Vagina (tissue), 2 donors: ENCODE measurements around the gene FBXL7. TPM values are rescaled to one million over a fixed set of nuclear protein-coding genes. Genes with fewer than 3 reads are reported as not detected.

Experiments
- DNase-seq, 2 donors: peaks; one replicate each; pipeline ENCODE4 v3.0.0-alpha.2; 2017; ENCODE audit errors: extremely low spot score in 2 of 2
- H3K27ac ChIP-seq: fragments of 200-600 bp; sonication (generic); one replicate; pipeline ENCODE4 v1.5.1; 2019
- H3K27me3 ChIP-seq: fragments of 200-600 bp; sonication (generic); one replicate; pipeline ENCODE4 v1.5.1; 2019
- H3K36me3 ChIP-seq, 2 donors: fragments of 200-600 bp; sonication (generic); one replicate each; pipeline ENCODE4 v1.5.1; 2017 to 2019
- H3K4me1 ChIP-seq: fragments of 200-600 bp; sonication (generic); one replicate; pipeline ENCODE4 v1.5.1; 2019
- H3K4me3 ChIP-seq, 2 donors: fragments of 200-600 bp; sonication (generic); 1 replicate in 1 of 2; 2 replicates in 1 of 2; pipeline ENCODE4 v1.5.1; 2016 to 2019
- H3K9me3 ChIP-seq: fragments of 200-600 bp; sonication (generic); one replicate; pipeline ENCODE4 v1.5.1; 2019
- POLR2A ChIP-seq, 2 donors: fragments of 450-650 bp; IDR thresholded peaks; one replicate each; pipeline ENCODE4 v1.6.1; 2017; ENCODE audit warnings: antibody characterized with exemption in 2 of 2, mild to moderate bottlenecking in 2 of 2, moderate library complexity in 2 of 2
- POLR2AphosphoS5 ChIP-seq, 2 donors: sonication (generic); formaldehyde crosslinking; IDR thresholded peaks; one replicate each; pipeline ENCODE4 v1.9.0; 2017; ENCODE audit warnings: antibody characterized with exemption in 2 of 2, mild to moderate bottlenecking in 2 of 2, low read depth in 1 of 2; ENCODE audit not compliant: insufficient read depth in 1 of 2
- intact Hi-C: fragments of 100-400 bp; cut with DNase I; formaldehyde crosslinking; loops from one replicate; pipeline ENCODE4 v1.15.1; 2023
- total RNA-seq: library from RNA; depleted of rRNA; stranded (reverse); fragments of >200 nt; gene quantifications from one replicate; pipeline ENCODE4 v1.2.3, GENCODE V29; 2016
- TF ChIP-seq, protein P1 (sequence below), 3 experiments: fragments of 450-650 bp in 2 of 3; fragments of 200-600 bp in 1 of 3; sonication (generic) in 1 of 3; IDR thresholded peaks; one replicate each; pipeline ENCODE4 v1.5.1; 2017 to 2019; ENCODE audit warnings: antibody characterized with exemption in 3 of 3, mild to moderate bottlenecking in 2 of 3, moderate library complexity in 2 of 3

FBXL7 gene
- total RNA-seq, 1 donor from 2014 or later, result 21.1 TPM

- no peaks in the 10 kb centered on the region for H3K9me3 ChIP-seq
- H3K36me3 ChIP-seq, result no peaks in the 10 kb centered on the region
- TF ChIP-seq, protein P1, sequence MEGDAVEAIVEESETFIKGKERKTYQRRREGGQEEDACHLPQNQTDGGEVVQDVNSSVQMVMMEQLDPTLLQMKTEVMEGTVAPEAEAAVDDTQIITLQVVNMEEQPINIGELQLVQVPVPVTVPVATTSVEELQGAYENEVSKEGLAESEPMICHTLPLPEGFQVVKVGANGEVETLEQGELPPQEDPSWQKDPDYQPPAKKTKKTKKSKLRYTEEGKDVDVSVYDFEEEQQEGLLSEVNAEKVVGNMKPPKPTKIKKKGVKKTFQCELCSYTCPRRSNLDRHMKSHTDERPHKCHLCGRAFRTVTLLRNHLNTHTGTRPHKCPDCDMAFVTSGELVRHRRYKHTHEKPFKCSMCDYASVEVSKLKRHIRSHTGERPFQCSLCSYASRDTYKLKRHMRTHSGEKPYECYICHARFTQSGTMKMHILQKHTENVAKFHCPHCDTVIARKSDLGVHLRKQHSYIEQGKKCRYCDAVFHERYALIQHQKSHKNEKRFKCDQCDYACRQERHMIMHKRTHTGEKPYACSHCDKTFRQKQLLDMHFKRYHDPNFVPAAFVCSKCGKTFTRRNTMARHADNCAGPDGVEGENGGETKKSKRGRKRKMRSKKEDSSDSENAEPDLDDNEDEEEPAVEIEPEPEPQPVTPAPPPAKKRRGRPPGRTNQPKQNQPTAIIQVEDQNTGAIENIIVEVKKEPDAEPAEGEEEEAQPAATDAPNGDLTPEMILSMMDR (IDR thresholded peaks at IDR 0.05), result no peak
- no peak overlapping the region for H3K4me3 ChIP-seq
- no peak overlapping the region for H3K27ac ChIP-seq
- no peak for DNase-seq
- H3K4me1 ChIP-seq, result peaks cover 16% of the 10 kb centered on the region
- no peaks in the 10 kb centered on the region for H3K27me3 ChIP-seq
- intact Hi-C loops, result no loop called here
Observed at GRCh38 chr5:15609076-15609725, 109.2 kb downstream of the FBXL7 start.

- Histone ChIP-seq H3K9me3 (no peaks in the 10 kb centered on the region), H3K4me1 (peaks cover 16% of the 10 kb centered on the region), H3K27ac (no peak overlapping the region), H3K27me3 (no peaks in the 10 kb centered on the region), H3K4me3 (no peak overlapping the region), H3K36me3 (no peaks in the 10 kb centered on the region)
- no peak for TF ChIP-seq POLR2A (IDR thresholded peaks at IDR 0.05)
- no peak for TF ChIP-seq POLR2AphosphoS5 (IDR thresholded peaks at IDR 0.05; ENCODE audit: insufficient read depth in 1 of 2, low read depth in 1 of 2)
- TF ChIP-seq, protein P1 (IDR thresholded peaks at IDR 0.05), result no peak
- DNase-seq, result no peak
- intact Hi-C loops, result no loop called here
Observed at GRCh38 chr5:15610216-15610615, 110.2 kb downstream of the FBXL7 start.

- no peak for DNase-seq
- Histone ChIP-seq H3K27ac (no peak overlapping the region), H3K4me1 (peaks cover 16% of the 10 kb centered on the region), H3K27me3 (no peaks in the 10 kb centered on the region), H3K4me3 (no peak overlapping the region), H3K36me3 (no peaks in the 10 kb centered on the region), H3K9me3 (no peaks in the 10 kb centered on the region)
- TF ChIP-seq POLR2AphosphoS5 (IDR thresholded peaks at IDR 0.05; ENCODE audit: insufficient read depth in 1 of 2, low read depth in 1 of 2) (no peak), POLR2A (IDR thresholded peaks at IDR 0.05) (no peak)
- TF ChIP-seq, protein P1 (IDR thresholded peaks at IDR 0.05), result no peak
- intact Hi-C loops, result no loop called here
Observed at GRCh38 chr5:15611008-15611407, 111.0 kb downstream of the FBXL7 start.

DNA sequence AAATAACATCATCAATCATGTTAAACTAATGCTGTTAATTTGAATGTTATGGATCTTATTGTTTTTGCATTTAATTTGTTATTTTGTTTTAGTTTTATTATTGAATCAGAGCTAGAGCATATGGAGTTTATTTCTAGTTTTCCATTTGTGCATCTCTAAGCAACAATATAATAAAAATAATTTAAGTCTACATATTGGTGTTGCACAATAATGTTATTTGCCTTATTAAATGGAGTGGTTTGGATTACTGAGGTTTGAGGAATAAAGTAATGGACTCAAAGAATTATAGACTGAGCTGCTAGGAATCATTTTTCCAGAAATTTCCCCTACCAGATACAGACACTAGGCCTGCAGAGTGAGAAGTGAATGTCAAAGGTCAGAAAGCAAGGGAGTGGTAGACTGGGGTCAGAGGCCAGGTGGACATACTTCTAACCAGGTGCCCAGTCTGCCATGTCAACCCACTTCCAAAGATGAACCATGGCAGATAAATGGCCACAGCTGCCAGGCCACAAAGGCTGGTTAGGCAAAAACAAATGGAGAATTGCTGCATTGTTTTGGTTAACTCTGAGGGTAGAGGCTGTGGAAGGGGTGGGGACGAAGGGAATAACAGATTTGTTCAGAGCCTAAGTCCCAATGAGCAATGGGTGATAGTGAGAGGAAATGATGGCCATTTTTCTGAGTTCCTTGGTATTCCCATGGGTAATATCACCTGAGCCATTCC is 113.1 kb downstream of the FBXL7 start:
- peaks cover 16% of the 10 kb centered on the region for H3K4me1 ChIP-seq
- no peak for TF ChIP-seq POLR2A (IDR thresholded peaks at IDR 0.05)
- TF ChIP-seq, protein P1 (IDR thresholded peaks at IDR 0.05), result no peak
- H3K27ac ChIP-seq, result no peak overlapping the region
- H3K36me3 ChIP-seq, result no peaks in the 10 kb centered on the region
- intact Hi-C loops, result no loop called here
- H3K4me3 ChIP-seq, result no peak overlapping the region
- no peaks in the 10 kb centered on the region for H3K27me3 ChIP-seq
- no peak for DNase-seq
- H3K9me3 ChIP-seq, result no peaks in the 10 kb centered on the region

DNA sequence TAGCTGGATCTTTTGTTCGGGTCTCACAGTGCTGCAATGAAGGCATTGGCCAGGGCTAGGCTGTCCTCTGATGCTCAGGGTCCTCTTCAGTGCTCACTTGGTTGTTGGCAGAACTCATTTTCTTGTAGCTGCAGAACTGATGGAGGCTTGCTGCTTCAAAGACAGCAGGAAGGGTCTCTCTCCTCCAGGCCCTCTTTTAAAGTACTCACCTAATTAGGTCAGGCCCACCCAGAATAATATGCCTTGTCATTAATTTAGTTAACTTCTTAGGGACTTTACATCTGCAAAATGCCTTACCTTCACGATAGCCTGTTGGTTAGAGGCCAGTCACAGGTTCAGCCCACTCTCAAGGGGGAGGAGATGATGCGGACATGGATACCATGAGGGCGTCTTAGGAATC is 114.7 kb downstream of the FBXL7 start:
- intact Hi-C loops, result no loop called here
- Histone ChIP-seq H3K27me3 (no peaks in the 10 kb centered on the region), H3K4me1 (peaks cover 16% of the 10 kb centered on the region), H3K9me3 (no peaks in the 10 kb centered on the region), H3K4me3 (no peak overlapping the region), H3K27ac (no peak overlapping the region), H3K36me3 (no peaks in the 10 kb centered on the region)
- DNase-seq, result no peak
- no peak for TF ChIP-seq POLR2AphosphoS5 (IDR thresholded peaks at IDR 0.05; ENCODE audit: insufficient read depth in 1 of 2, low read depth in 1 of 2)
- TF ChIP-seq, protein P1 (IDR thresholded peaks at IDR 0.05), result no peak
- TF ChIP-seq POLR2A (IDR thresholded peaks at IDR 0.05), result no peak
